ENCODE measurements around the gene CSTB.
"Not testable (repeated sequence)": the region's sequence is repeated elsewhere in the genome, so short reads cannot be mapped to it uniquely, and the experiment has no call there.

The CSTB gene

GRCh38 chr21:43775795-43776430 lies at the start of gene CSTB:
Gene CSTB, minus strand, starts transcription at chr21:43776308. Its CDS starts 39 bp downstream, at chr21:43776269.
- peak; percentile 55 for DNase-seq

GRCh38 chr21:43825242-43825935 lies 49.3 kb upstream of the CSTB start:
- no peak for DNase-seq

GRCh38 chr21:43824333-43825241 lies 48.5 kb upstream of the CSTB start:
- no peak for DNase-seq

GRCh38 chr21:43822741-43823140 lies 46.6 kb upstream of the CSTB start:
- DNase-seq: not testable (repeated sequence)

- DNase-seq: not testable (repeated sequence)
Measured at GRCh38 chr21:43822166-43822565, 46.1 kb upstream of the CSTB start.

- DNase-seq: no peak
Measured at GRCh38 chr21:43820466-43820865, 44.4 kb upstream of the CSTB start.

- DNase-seq: no peak
Measured at GRCh38 chr21:43819511-43820405, 43.6 kb upstream of the CSTB start.

GRCh38 chr21:43818685-43819084 lies 42.6 kb upstream of the CSTB start:
- DNase-seq: no peak

GRCh38 chr21:43817157-43818086 lies 41.3 kb upstream of the CSTB start:
- DNase-seq: no peak

- no peak for DNase-seq
Measured at GRCh38 chr21:43816611-43817071, 40.5 kb upstream of the CSTB start.

- DNase-seq: no peak
Measured at GRCh38 chr21:43815991-43816390, 39.9 kb upstream of the CSTB start.

- no peak for DNase-seq
Measured at GRCh38 chr21:43815107-43815613, 39.1 kb upstream of the CSTB start.

- no peak for DNase-seq
Measured at GRCh38 chr21:43814215-43815106, 38.4 kb upstream of the CSTB start.

- no peak for DNase-seq
Measured at GRCh38 chr21:43813656-43813980, 37.5 kb upstream of the CSTB start.

- no peak for DNase-seq
Measured at GRCh38 chr21:43812957-43813655, 37.0 kb upstream of the CSTB start.

GRCh38 chr21:43812139-43812821 lies 36.2 kb upstream of the CSTB start:
- peak; percentile 84 for DNase-seq

GRCh38 chr21:43811262-43812105 lies 35.4 kb upstream of the CSTB start:
- no peak for DNase-seq

Data from NCI-H2107 (cell line).